Tibial artery (tissue), 4 donors: ENCODE measurements around the gene TEX52.

Experiments used
- DNase-seq, 2 donors: peaks; one replicate each; pipeline ENCODE4 v3.0.0-alpha.2; 2019
- H3K27ac ChIP-seq, 2 donors: fragments of 200-600 bp; sonication (generic) in 1 of 2; 1 replicate in 1 of 2; 2 replicates in 1 of 2; pipeline ENCODE4 v1.5.1; 2018 to 2019; ENCODE audit warnings: mild to moderate bottlenecking in 1 of 2
- H3K27me3 ChIP-seq, 2 donors: fragments of 200-600 bp; sonication (generic) in 1 of 2; one replicate each; pipeline versions ENCODE4 v1.5.1 to v1.6.0; 2016 to 2019
- H3K36me3 ChIP-seq, 3 donors: fragments of 200-600 bp; sonication (generic) in 2 of 3; one replicate each; pipeline ENCODE4 v1.5.1; 2016 to 2019; ENCODE audit warnings: mild to moderate bottlenecking in 2 of 3
- H3K4me1 ChIP-seq, 4 donors: fragments of 200-600 bp; sonication (generic) in 2 of 4; 1 replicate in 3 of 4; 2 replicates in 1 of 4; pipeline ENCODE4 v1.5.1; 2016 to 2019
- H3K4me3 ChIP-seq, 2 donors: fragments of 200-600 bp; sonication (generic) in 1 of 2; 1 replicate in 1 of 2; 2 replicates in 1 of 2; pipeline ENCODE4 v1.5.1; 2018 to 2019; ENCODE audit warnings: mild to moderate bottlenecking in 2 of 2
- H3K9me3 ChIP-seq, 3 donors: fragments of 200-600 bp; sonication (generic) in 1 of 3; one replicate each; pipeline ENCODE4 v1.5.1; 2016 to 2019
- intact Hi-C: fragments of 100-400 bp; cut with DNase I; formaldehyde crosslinking; loops from one replicate; pipeline ENCODE4 v1.15.0; 2023; ENCODE audit warnings: low total_unique reads
- TF ChIP-seq, protein P1 (sequence below), 2 experiments: fragments of 200-600 bp in 1 of 2; fragments of 450-650 bp in 1 of 2; IDR thresholded peaks; one replicate each; pipeline ENCODE4 v1.5.1; 2017 to 2019; ENCODE audit warnings: antibody characterized with exemption in 2 of 2, mild to moderate bottlenecking in 1 of 2, moderate library complexity in 1 of 2

Gene TEX52

DNA sequence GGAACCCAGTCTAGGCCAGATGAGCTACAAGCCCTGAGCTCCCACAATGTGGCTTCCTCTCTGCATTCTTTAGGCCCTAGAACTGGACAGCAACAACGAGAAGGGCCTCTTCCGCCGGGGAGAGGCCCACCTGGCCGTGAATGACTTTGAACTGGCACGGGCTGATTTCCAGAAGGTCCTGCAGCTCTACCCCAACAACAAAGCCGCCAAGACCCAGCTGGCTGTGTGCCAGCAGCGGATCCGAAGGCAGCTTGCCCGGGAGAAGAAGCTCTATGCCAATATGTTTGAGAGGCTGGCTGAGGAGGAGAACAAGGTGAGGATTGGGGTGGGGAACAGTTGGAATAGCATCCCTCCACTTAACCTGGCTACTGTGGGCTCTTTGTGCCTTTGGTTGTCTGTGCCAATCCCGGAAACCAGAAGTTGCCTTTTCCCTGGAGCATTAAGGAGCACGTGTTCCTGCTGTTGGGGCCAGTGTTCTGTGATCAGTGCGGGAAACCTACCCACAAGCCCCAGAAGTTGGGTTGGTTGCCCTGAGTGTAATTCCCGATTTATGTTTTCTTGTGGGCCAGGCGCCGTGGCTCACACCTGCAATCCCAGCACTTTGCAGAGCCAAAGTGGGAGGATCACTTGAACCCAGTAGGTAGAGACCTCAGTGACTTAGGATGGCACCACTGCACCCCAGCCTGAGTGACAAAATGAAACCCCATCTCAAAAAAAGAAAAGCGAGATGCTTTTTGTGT is 55.6 kb downstream of the TEX52 start:
- Histone ChIP-seq H3K27me3 (no peaks in the 10 kb centered on the region), H3K4me3 (no peak overlapping the region), H3K4me1 (peaks cover 0 to 61% (median 38%) of the 10 kb centered on the region in 4 donors), H3K36me3 (peaks cover 50 to 85% (median 68%) of the 10 kb centered on the region in 3 donors), H3K9me3 (no peaks in the 10 kb centered on the region), H3K27ac (peak overlapping the region; percentile 2 to 27)
- DNase-seq = peak in 1 of 2 donors; percentile 62
- TF ChIP-seq, protein P1, sequence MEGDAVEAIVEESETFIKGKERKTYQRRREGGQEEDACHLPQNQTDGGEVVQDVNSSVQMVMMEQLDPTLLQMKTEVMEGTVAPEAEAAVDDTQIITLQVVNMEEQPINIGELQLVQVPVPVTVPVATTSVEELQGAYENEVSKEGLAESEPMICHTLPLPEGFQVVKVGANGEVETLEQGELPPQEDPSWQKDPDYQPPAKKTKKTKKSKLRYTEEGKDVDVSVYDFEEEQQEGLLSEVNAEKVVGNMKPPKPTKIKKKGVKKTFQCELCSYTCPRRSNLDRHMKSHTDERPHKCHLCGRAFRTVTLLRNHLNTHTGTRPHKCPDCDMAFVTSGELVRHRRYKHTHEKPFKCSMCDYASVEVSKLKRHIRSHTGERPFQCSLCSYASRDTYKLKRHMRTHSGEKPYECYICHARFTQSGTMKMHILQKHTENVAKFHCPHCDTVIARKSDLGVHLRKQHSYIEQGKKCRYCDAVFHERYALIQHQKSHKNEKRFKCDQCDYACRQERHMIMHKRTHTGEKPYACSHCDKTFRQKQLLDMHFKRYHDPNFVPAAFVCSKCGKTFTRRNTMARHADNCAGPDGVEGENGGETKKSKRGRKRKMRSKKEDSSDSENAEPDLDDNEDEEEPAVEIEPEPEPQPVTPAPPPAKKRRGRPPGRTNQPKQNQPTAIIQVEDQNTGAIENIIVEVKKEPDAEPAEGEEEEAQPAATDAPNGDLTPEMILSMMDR (IDR thresholded peaks at IDR 0.05) = no peak
- intact Hi-C loops = no loop called here

GRCh38 chr12:2800046-2800570 is 56.7 kb downstream of the TEX52 start:
- peaks cover 50 to 82% (median 68%) of the 10 kb centered on the region in 3 donors for H3K36me3 ChIP-seq
- peaks cover 0 to 59% (median 33%) of the 10 kb centered on the region in 4 donors for H3K4me1 ChIP-seq
- no peaks in the 10 kb centered on the region for H3K9me3 ChIP-seq
- TF ChIP-seq, protein P1 (IDR thresholded peaks at IDR 0.05) = no peak
- DNase-seq = peak in 1 of 2 donors; percentile 35
- intact Hi-C loops = no loop called here
- no peak overlapping the region for H3K4me3 ChIP-seq
- no peaks in the 10 kb centered on the region for H3K27me3 ChIP-seq
- H3K27ac ChIP-seq = no peak overlapping the region
